Measurements from ENCODE around the gene PLEKHH2. TPM values are rescaled to one million over a fixed set of nuclear protein-coding genes. Genes with fewer than 3 reads are reported as not detected.
"Not testable (repeated sequence)": the region's sequence is repeated elsewhere in the genome, so short reads cannot be mapped to it uniquely, and the experiment has no call there.

PLEKHH2 gene
- total RNA-seq, 4 donors from 2014 or later = 44.6 to 78.7 (median 48.0) TPM

- Histone ChIP-seq H3K27me3 (no peaks in the 10 kb centered on the region), H3K36me3 (peaks cover 0 to 19% (median 0%) of the 10 kb centered on the region in 3 donors), H3K4me1 (peaks cover 0 to 41% (median 14%) of the 10 kb centered on the region in 4 donors)
These were observed 41.3 kb upstream of the PLEKHH2 start, which contains the start of gene THADA for GRCh38 chr2:43595603-43596412. TSS of gene THADA (minus strand) at chr2:43596038. CDS start at chr2:43592392, 3,646 bp downstream.

GRCh38 chr2:43600596-43600995 is 36.5 kb upstream of the PLEKHH2 start:
- WGBS, 2 donors = 74% methylated on average over 1 of the region's 1 CpG

More at GRCh38 chr2:43595603-43596412, 41.3 kb upstream of the PLEKHH2 start, which contains the start of gene THADA:
- WGBS, 2 donors = 0 to 1% methylated on average over 38 to 40 of the region's 52 CpGs
- peak within 1 kb of the TSS; percentile 71 to 90 (median 84) for H3K4me3 ChIP-seq
- peak within 1 kb of the TSS; percentile 81 to 97 (median 90) for H3K27ac ChIP-seq
- no peaks in the 10 kb centered on the region for H3K9me3 ChIP-seq
- TF ChIP-seq CTCF (IDR thresholded peaks at IDR 0.05) (peak in 1 of 5 experiments; percentile 26), EP300 (IDR thresholded peaks at IDR 0.05) (peak; percentile 54 to 99), POLR2A (IDR thresholded peaks at IDR 0.05) (peak; percentile 94 to 96)
- DNase-seq (ENCODE audit: low spot score in 2 of 2) = peak; percentile 98

GRCh38 chr2:43604674-43605073 is 32.4 kb upstream of the PLEKHH2 start:
- DNase-seq (ENCODE audit: low spot score in 2 of 2) = no peak
- Histone ChIP-seq H3K4me3 (no peak overlapping the region), H3K4me1 (peaks cover 0 to 7% (median 0%) of the 10 kb centered on the region in 4 donors), H3K27ac (no peak overlapping the region), H3K9me3 (no peaks in the 10 kb centered on the region), H3K27me3 (no peaks in the 10 kb centered on the region), H3K36me3 (no peaks in the 10 kb centered on the region)
- no peak for TF ChIP-seq EP300 (IDR thresholded peaks at IDR 0.05)
- TF ChIP-seq POLR2A (IDR thresholded peaks at IDR 0.05) = no peak
- TF ChIP-seq CTCF (IDR thresholded peaks at IDR 0.05) = no peak
- WGBS, 2 donors = 52 to 56% methylated on average over 4 of the region's 4 CpGs

More at GRCh38 chr2:43600596-43600995, 36.5 kb upstream of the PLEKHH2 start:
- not testable (repeated sequence) for H3K27ac ChIP-seq; H3K36me3 ChIP-seq; H3K9me3 ChIP-seq; DNase-seq (ENCODE audit: low spot score in 2 of 2); H3K4me3 ChIP-seq; H3K27me3 ChIP-seq; H3K4me1 ChIP-seq

- WGBS, 2 donors = 3 to 8% methylated on average over 2 of the region's 2 CpGs
- Histone ChIP-seq H3K27ac (no peak overlapping the region), H3K9me3 (no peaks in the 10 kb centered on the region), H3K36me3 (no peaks in the 10 kb centered on the region), H3K4me1 (peaks cover 0 to 9% (median 0%) of the 10 kb centered on the region in 4 donors), H3K27me3 (no peaks in the 10 kb centered on the region), H3K4me3 (no peak overlapping the region)
- DNase-seq (ENCODE audit: low spot score in 2 of 2) = no peak
- no peak for TF ChIP-seq POLR2A (IDR thresholded peaks at IDR 0.05)
- peak in 4 of 5 experiments; percentile 19 to 30 (median 24) for TF ChIP-seq CTCF (IDR thresholded peaks at IDR 0.05)
- TF ChIP-seq EP300 (IDR thresholded peaks at IDR 0.05) = no peak
These were observed 31.9 kb upstream of the PLEKHH2 start for GRCh38 chr2:43605079-43605655.

GRCh38 chr2:43605851-43606250 is 31.2 kb upstream of the PLEKHH2 start:
- 83 to 87% methylated on average over 5 of the region's 5 CpGs for WGBS, 2 donors
- H3K27me3 ChIP-seq = no peaks in the 10 kb centered on the region
- TF ChIP-seq EP300 (IDR thresholded peaks at IDR 0.05) = no peak
- TF ChIP-seq CTCF (IDR thresholded peaks at IDR 0.05) = no peak
- TF ChIP-seq POLR2A (IDR thresholded peaks at IDR 0.05) = no peak

More at GRCh38 chr2:43605851-43606250, 31.2 kb upstream of the PLEKHH2 start:
- no peaks in the 10 kb centered on the region for H3K9me3 ChIP-seq
- DNase-seq (ENCODE audit: low spot score in 2 of 2) = no peak
- peaks cover 0 to 9% (median 0%) of the 10 kb centered on the region in 4 donors for H3K4me1 ChIP-seq
- H3K36me3 ChIP-seq = no peaks in the 10 kb centered on the region
- no peak overlapping the region for H3K27ac ChIP-seq
- no peak overlapping the region for H3K4me3 ChIP-seq
